GM12891 (cell line): ENCODE results near the gene DPF1.

Experiments
- DNase-seq: peaks from one replicate; pipeline ENCODE4 v3.0.0; 2011; ENCODE audit warnings: low spot score; ENCODE audit not compliant: insufficient read length
- FAIRE-seq: peaks from 2 replicates; lab custom pipeline; 2011; peaks lifted over from hg19 to GRCh38; lab: Jason Lieb, UNC
- PAX5 ChIP-seq: IDR thresholded peaks from 2 replicates; pipeline ENCODE4 v1.6.1; 2011; ENCODE audit warnings: low read length, moderate library complexity, mild to moderate bottlenecking; ENCODE audit not compliant: insufficient read depth, severe bottlenecking
- POLR2A ChIP-seq: IDR thresholded peaks from 2 replicates; pipeline ENCODE4 v1.6.1; 2011; ENCODE audit warnings: low read depth, low read length, control low read depth
- POLR2AphosphoS5 ChIP-seq: IDR thresholded peaks from 2 replicates; pipeline ENCODE4 v1.6.1; 2011; ENCODE audit warnings: low read depth, low read length, control low read depth
- POU2F2 ChIP-seq: IDR thresholded peaks from 2 replicates; pipeline ENCODE4 v1.6.1; 2011; ENCODE audit warnings: low read depth, mild to moderate bottlenecking, control low read depth, low read length, moderate library complexity
- SPI1 ChIP-seq: IDR thresholded peaks from 2 replicates; pipeline ENCODE4 v1.6.1; 2011; ENCODE audit warnings: low read depth, low read length, control low read depth
- TAF1 ChIP-seq: IDR thresholded peaks from 2 replicates; pipeline ENCODE4 v1.6.1; 2011; ENCODE audit warnings: low read depth, low read length, control low read depth

DPF1 gene

DNA sequence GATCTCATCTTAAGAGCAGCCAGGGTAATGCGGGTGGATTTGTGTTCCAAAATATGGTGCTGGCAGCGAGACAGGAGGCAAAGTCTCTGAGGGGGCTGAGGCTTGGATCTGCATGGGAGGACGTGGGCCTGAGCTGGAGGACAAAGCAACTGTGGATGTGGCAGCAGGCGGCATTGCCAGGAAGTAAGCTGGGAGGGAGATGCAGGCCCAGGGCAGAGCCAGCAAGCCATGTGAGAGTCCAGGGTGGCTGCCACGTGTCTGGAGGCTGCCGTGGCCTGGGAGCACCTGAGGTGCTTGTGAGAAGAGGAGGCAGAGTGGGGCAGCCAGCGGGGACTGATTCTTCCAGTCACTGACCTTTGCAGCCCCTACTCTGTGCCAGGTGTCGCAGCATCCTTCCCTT, 52.0 kb downstream of the DPF1 start:
- DNase-seq (no peak), FAIRE-seq (no peak)
- no peak for TF ChIP-seq PAX5
- TF ChIP-seq POLR2AphosphoS5 = no peak
- no peak for TF ChIP-seq POLR2A
- no peak for TF ChIP-seq SPI1
- no peak for TF ChIP-seq TAF1
- no peak for TF ChIP-seq POU2F2

DNA sequence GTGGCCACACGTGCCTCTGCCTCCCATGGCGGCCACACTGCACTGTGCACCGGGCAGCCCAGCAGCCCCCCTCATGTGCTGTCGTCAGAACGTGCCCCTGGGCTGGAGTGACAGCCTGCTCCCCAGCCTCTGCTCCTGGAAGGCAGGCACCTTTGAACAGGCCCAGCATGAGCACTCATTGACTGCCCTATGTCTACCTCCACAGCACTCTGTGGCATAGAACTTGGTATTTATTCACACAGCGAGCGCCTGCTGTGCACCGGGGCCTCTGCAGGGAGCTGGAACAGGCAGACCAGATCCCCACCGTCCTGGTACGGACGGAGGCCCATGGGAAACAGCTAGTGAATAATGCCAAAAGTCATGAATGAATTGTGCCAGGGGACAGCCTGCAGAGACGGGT, 53.7 kb downstream of the DPF1 start:
- FAIRE-seq (no peak), DNase-seq (no peak)
- no peak for TF ChIP-seq TAF1
- TF ChIP-seq POLR2A = no peak
- no peak for TF ChIP-seq POLR2AphosphoS5
- no peak for TF ChIP-seq SPI1
- no peak for TF ChIP-seq POU2F2
- TF ChIP-seq PAX5 = no peak

DNA sequence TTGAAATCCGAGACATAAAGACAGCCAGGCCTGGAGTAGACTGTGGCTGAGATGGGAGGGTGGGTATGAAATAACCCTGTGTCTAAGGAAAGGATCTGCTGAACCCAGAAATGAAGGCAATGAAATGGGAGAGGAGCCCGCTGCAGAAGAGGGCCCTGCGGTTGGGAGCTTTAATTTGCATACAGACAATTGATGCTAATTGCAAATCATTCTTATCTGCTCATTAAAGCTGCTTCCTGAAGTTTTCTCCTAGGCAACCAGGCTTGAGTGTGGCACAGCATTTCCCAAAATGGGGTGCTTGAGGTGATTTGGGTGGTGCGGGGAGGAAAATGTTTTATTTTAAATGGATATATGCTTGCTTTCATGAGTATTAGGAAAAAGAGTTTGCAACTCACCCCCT, 55.4 kb downstream of the DPF1 start:
- no peak for DNase-seq
- TF ChIP-seq SPI1 (no peak), POLR2AphosphoS5 (no peak), TAF1 (no peak), PAX5 (no peak), POU2F2 (no peak), POLR2A (no peak)
- no peak for FAIRE-seq

DNA sequence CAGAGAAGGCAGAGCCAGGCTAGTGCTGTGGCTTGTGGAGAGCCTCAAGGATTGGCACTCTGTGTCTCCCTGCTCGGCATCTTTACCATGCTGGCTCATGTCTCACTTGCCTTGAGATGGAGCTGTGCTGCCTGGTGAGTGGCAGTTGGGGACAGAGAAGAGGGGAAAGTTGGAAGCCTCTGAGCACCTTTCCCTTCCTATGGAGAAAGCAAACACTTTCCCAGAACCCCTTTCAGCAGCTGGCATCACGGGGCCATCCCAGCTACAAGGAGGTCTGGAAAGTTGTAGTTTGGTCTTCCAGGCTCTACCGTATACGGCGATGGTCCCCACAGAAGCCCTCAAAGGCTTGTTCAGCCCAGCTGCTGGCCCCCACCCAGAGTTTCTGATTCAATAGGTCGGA, 58.7 kb downstream of the DPF1 start:
- FAIRE-seq = no peak
- no peak for TF ChIP-seq TAF1
- TF ChIP-seq PAX5 = no peak
- no peak for TF ChIP-seq POLR2A
- TF ChIP-seq POU2F2 = no peak
- TF ChIP-seq SPI1 = no peak
- no peak for TF ChIP-seq POLR2AphosphoS5
- no peak for DNase-seq

DNA sequence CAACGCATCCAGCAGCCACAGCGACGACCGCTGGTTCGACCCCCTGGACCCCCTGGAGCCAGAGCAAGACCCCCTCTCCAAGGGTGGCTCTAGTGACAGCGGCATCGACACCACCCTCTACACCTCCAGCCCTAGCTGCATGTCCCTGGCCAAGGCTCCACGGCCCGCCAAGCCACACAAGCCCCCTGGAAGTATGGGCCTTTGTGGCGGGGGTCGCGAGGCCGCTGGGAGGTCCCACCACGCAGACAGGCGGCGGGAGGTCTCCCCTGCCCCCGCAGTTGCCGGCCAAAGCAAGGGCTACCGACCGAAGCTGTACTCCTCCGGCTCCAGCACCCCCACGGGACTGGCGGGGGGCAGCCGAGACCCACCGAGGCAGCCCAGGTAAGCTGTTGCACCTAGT, 59.5 kb downstream of the DPF1 start:
- no peak for TF ChIP-seq SPI1
- TF ChIP-seq POLR2A = no peak
- TF ChIP-seq TAF1 = no peak
- TF ChIP-seq POU2F2 = no peak
- no peak for TF ChIP-seq PAX5
- no peak for FAIRE-seq
- no peak for DNase-seq

DNA sequence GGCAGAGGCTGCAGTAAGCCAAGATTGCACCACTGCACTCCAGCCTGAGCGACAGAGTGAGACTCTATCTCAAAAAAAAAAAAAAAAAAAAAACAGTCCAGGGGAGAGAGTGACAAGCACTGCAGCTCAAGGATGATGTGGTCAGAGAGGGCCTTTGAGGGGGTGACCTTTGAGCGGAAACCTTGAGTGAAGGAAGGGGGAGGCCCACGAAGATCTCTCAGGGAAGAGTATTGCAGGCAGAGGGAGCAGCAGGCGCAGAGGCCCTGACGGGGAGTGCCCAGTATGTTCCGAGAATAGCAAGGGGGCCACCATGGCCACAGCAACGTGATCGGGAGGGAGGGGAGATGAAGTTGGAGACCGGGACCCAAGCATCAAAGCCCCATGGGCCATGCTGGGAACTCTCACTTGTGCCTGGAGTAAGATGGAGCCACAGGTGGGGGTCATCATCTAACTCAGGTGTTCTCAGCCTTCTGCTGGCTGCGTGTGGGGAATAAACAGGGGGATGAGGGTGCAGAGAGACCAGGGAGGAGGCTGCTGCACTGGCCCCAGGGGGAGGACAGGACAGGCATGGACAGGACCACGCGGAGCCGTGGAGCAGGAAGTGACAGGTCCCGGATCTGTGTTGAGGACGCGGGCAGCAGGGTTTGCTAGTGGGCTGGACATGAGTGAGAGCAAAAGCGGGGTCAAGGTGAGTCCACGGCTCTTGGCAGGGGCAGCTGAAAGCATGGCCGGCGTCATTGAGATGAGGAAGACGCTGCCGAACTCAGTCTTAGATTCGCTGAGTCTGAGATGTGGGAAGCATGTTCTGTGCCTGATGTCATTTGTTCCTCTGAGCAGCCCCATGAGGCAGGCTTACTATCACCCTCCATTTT, 60.4 kb downstream of the DPF1 start:
- FAIRE-seq = no peak
- TF ChIP-seq POU2F2 = no peak
- no peak for TF ChIP-seq PAX5
- TF ChIP-seq SPI1 = no peak
- TF ChIP-seq POLR2AphosphoS5 = no peak
- TF ChIP-seq POLR2A = no peak
- TF ChIP-seq TAF1 = no peak

DNA sequence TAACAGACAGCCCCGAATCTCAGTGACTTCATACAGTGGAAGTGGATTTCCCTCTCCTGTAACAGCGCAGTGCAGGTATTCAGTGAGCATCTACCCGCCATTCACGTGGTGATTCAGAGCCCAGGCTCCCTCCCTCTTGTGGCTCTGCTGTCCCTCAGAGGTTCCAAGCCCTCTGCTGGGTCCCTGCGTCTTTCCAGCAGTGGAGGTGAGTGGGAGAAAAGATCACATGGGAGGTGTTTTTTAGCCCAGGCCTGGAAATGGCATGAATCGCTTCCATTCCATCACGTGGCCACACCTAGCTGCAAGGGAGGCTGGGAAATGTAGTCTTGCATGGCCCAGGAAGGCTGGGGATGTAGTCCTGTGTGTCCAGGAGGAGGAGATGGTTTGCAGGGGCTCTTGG, 61.4 kb downstream of the DPF1 start:
- DNase-seq (no peak), FAIRE-seq (no peak)
- TF ChIP-seq TAF1 = no peak
- TF ChIP-seq PAX5 = no peak
- TF ChIP-seq SPI1 = no peak
- no peak for TF ChIP-seq POLR2A
- no peak for TF ChIP-seq POU2F2
- TF ChIP-seq POLR2AphosphoS5 = no peak

More for the DNA sequence above, 60.4 kb downstream of the DPF1 start:
- DNase-seq = no peak

DNA sequence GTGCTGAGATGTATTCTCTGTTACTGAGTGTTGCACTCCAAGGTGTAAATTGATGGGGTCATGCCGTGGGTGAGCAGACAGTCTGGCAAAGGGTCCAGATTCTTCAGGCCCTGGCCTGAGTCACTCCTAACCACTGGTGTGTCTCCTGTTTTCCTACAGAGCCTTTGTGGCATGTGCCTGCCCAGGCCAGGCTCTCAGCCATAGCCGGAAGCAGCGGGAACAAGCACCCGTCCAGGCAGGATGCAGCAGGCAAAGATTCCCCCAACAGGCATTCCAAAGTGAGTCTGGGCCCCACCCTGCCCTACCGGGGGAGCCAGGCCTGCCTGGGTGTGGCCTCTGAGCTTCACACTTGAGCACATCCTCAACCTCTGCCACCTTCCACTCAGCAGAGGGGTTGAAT, 61.9 kb downstream of the DPF1 start:
- DNase-seq (no peak), FAIRE-seq (no peak)
- TF ChIP-seq POLR2A (no peak), PAX5 (no peak), POLR2AphosphoS5 (no peak), TAF1 (no peak), SPI1 (no peak), POU2F2 (no peak)
